GM06990 (cell line): ENCODE measurements around the gene ZNF275.
A peak's percentile ranks its signal among the peaks of the same experiment; 100 is the strongest.
"Not testable (repeated sequence)": the region's sequence is repeated elsewhere in the genome, so short reads cannot be mapped to it uniquely, and the experiment has no call there.

Experiments
- DNase-seq: peaks from one replicate; pipeline ENCODE4 v3.0.0-alpha.2; 2011; ENCODE audit not compliant: insufficient read length; ENCODE audit errors: extremely low read depth
- H3K27me3 ChIP-seq: replicated peaks from 2 replicates; pipeline ENCODE4 v1.6.0; 2011; ENCODE audit warnings: low read length; ENCODE audit not compliant: control insufficient read depth, insufficient read depth
- H3K36me3 ChIP-seq: 2 replicates; pipeline ENCODE4 v1.5.1; 2011; ENCODE audit warnings: low read length; ENCODE audit not compliant: control insufficient read depth, insufficient read depth
- H3K4me3 ChIP-seq: replicated peaks from 2 replicates; pipeline ENCODE4 v1.5.1; 2011; ENCODE audit warnings: low read depth, mild to moderate bottlenecking, control low read depth, low read length
- CTCF ChIP-seq: IDR thresholded peaks from 2 replicates; pipeline ENCODE4 v1.5.1; 2011; ENCODE audit warnings: low read length, control low read depth, mild to moderate bottlenecking, inconsistent platforms; ENCODE audit not compliant: insufficient read depth, poor library complexity, severe bottlenecking

ZNF275 gene

GRCh38 chrX:153333821-153334653 lies at the start of gene ZNF275:
TSS of gene ZNF275 (plus strand) at chrX:153334153. CDS start at chrX:153336680, 2,527 bp downstream.
- no peak for TF ChIP-seq CTCF
- DNase-seq, result peak; percentile 83
- Histone ChIP-seq H3K36me3 (no peaks in the 10 kb centered on the region), H3K4me3 (peak within 1 kb of the TSS; percentile 80), H3K27me3 (no peaks in the 10 kb centered on the region)

GRCh38 chrX:153285678-153286077 lies 48.3 kb upstream of the ZNF275 start:
- H3K4me3 ChIP-seq, H3K27me3 ChIP-seq, DNase-seq, H3K36me3 ChIP-seq: not testable (repeated sequence)

- H3K36me3 ChIP-seq, H3K27me3 ChIP-seq, H3K4me3 ChIP-seq, DNase-seq: not testable (repeated sequence)
These were observed 45.1 kb upstream of the ZNF275 start for GRCh38 chrX:153288807-153289206.

GRCh38 chrX:153293485-153294071 lies 40.4 kb upstream of the ZNF275 start:
- not testable (repeated sequence) for H3K4me3 ChIP-seq, DNase-seq, H3K36me3 ChIP-seq, H3K27me3 ChIP-seq

- DNase-seq, result no peak
- no peak for TF ChIP-seq CTCF
- Histone ChIP-seq H3K27me3 (no peaks in the 10 kb centered on the region), H3K36me3 (no peaks in the 10 kb centered on the region), H3K4me3 (no peak overlapping the region)
These were observed 36.6 kb upstream of the ZNF275 start for GRCh38 chrX:153297376-153297775.

- no peak for DNase-seq
- no peaks in the 10 kb centered on the region for H3K27me3 ChIP-seq
- no peak for TF ChIP-seq CTCF
- H3K36me3 ChIP-seq, result no peaks in the 10 kb centered on the region
- H3K4me3 ChIP-seq, result no peak overlapping the region
These were observed 34.1 kb upstream of the ZNF275 start for GRCh38 chrX:153299855-153300254.

GRCh38 chrX:153301746-153302145 lies 32.2 kb upstream of the ZNF275 start:
- Histone ChIP-seq H3K4me3 (no peak overlapping the region), H3K36me3 (no peaks in the 10 kb centered on the region), H3K27me3 (no peaks in the 10 kb centered on the region)
- no peak for DNase-seq
- no peak for TF ChIP-seq CTCF
